ENCODE data around the gene ATG2B. TPM values are rescaled to one million over a fixed set of nuclear protein-coding genes. Genes with fewer than 3 reads are reported as not detected.

The ATG2B gene
- total and polyA plus RNA-seq, 2 donors (not counting 3 experiments of a cell fraction or from before 2014, with no cell fraction given): 5.9 to 17.8 TPM

- Histone ChIP-seq H3K4me1 (ENCODE audit: control insufficient read depth, extremely low read depth, insufficient read depth, low read length) (no peaks in the 10 kb centered on the region), H4K20me1 (replicated peaks; ENCODE audit: control insufficient read depth, extremely low read depth, insufficient read depth, low read length) (no peaks in the 10 kb centered on the region), H3K9me1 (replicated peaks; ENCODE audit: control insufficient read depth, extremely low read depth, insufficient read depth, low read length) (no peaks in the 10 kb centered on the region), H3K27me3 (ENCODE audit: control insufficient read depth in 2 of 2, insufficient read depth in 2 of 2, low read length in 2 of 2) (no peaks in the 10 kb centered on the region), H3K36me3 (ENCODE audit: control insufficient read depth in 2 of 2, extremely low read depth in 1 of 2, insufficient read depth in 2 of 2, low read length in 2 of 2) (peaks cover 0 to 5% of the 10 kb centered on the region in 2 experiments), H3K4me3 (replicated peaks in 1 of 3; ENCODE audit: insufficient read depth in 1 of 3, low read depth in 1 of 3, low read length in 3 of 3) (no peak overlapping the region), H3K79me2 (ENCODE audit: control insufficient read depth, insufficient read depth, low read length) (no peaks in the 10 kb centered on the region), H3K4me2 (ENCODE audit: insufficient read depth, low read length) (no peak overlapping the region), H3K9ac (replicated peaks; ENCODE audit: extremely low read depth, insufficient read depth, low read length) (no peak overlapping the region), H3K9me3 (replicated peaks; ENCODE audit: control insufficient read depth, insufficient read depth, low read length) (no peaks in the 10 kb centered on the region), H2AFZ (ENCODE audit: low read depth, low read length) (no peak overlapping the region), H3K27ac (ENCODE audit: insufficient read depth, low read depth, low read length) (no peak overlapping the region)
- intact Hi-C loops (cut with micrococcal nuclease) (no loop called here), dilution Hi-C loops (cut with MboI; ENCODE audit: extremely low pct_ligation_motif_present, low sequenced_read_pairs) (no loop called here)
- FAIRE-seq (no peak), DNase-seq (ENCODE audit: low read depth, low spot score) (no peak)
- BruUV-seq (replicated peaks): no TSS peak
- TF ChIP-seq POLR2A (IDR thresholded peaks at IDR 0.05; ENCODE audit: low read depth, low read length): no peak
- no peak for TF ChIP-seq GATA2 (IDR thresholded peaks at IDR 0.05; ENCODE audit: insufficient read depth, insufficient read length, low read depth, low read length)
- no peak for TF ChIP-seq FOS (IDR thresholded peaks at IDR 0.05; ENCODE audit: borderline replicate concordance, insufficient read depth, low read length)
- no peak for TF ChIP-seq POLR2AphosphoS5 (IDR thresholded peaks at IDR 0.05; ENCODE audit: insufficient read depth, low read depth, low read length)
- no peak for TF ChIP-seq EZH2 (IDR thresholded peaks at IDR 0.05; ENCODE audit: borderline replicate concordance, low read depth, low read length, severe bottlenecking)
- TF ChIP-seq CTCF (IDR thresholded peaks at IDR 0.05; ENCODE audit: extremely low read depth in 1 of 2, insufficient read depth in 1 of 2, low read depth in 1 of 2, low read length in 2 of 2): no peak
- TF ChIP-seq MAX (IDR thresholded peaks at IDR 0.05; ENCODE audit: insufficient read depth, insufficient read length): no peak
- TF ChIP-seq JUN (IDR thresholded peaks at IDR 0.05; ENCODE audit: borderline replicate concordance, insufficient read depth, insufficient read length, low read depth): no peak
- ChIA-PET POLR2A (no interaction called here), CTCF (interaction anchor here (1.6 to 4.4 kb wide), 2 partner anchors 13 to 31 kb away, joined by 3 to 24 read pairs; no protein-coding TSS in a partner anchor)
These were observed 75.3 kb downstream of the ATG2B start for GRCh38 chr14:96287856-96288255.

Measured in endothelial cell of umbilical vein (primary cell).